HEK293 (cell line): Measurements from ENCODE around the gene UGCG.

Source experiments
- CTCF ChIA-PET: fragments of 350-600 bp; formaldehyde crosslinking; extraction: SDS; loops from one replicate; lab custom pipeline; 2021; ENCODE audit warnings: antibody characterized with exemption; lab: Yijun Ruan, JAX
- POLR2A ChIA-PET: fragments of 300-600 bp; formaldehyde crosslinking; extraction: SDS; loops from one replicate; lab custom pipeline; 2020; ENCODE audit warnings: antibody characterized with exemption, inconsistent platforms; lab: Yijun Ruan, JAX
- H3K27ac ChIP-seq: fragments of 200-500 bp; sonication (Bioruptor generic); 2 replicates; pipeline ENCODE4 v1.5.1; 2014; ENCODE audit warnings: low read depth, low read length, control low read depth, inconsistent platforms; ENCODE audit errors: extremely low read depth
- H3K36me3 ChIP-seq, 2 experiments: fragments of 200-500 bp in 1 of 2; sonication (Bioruptor generic) in 1 of 2; 1 replicate in 1 of 2; 2 replicates in 1 of 2; pipeline ENCODE4 v1.5.1; 2014 to 2017; ENCODE audit warnings: inconsistent platforms in 2 of 2, low read length in 2 of 2; ENCODE audit not compliant: control insufficient read depth in 2 of 2, insufficient read depth in 1 of 2
- H3K4me1 ChIP-seq: fragments of 200-500 bp; sonication (Bioruptor generic); 2 replicates; pipeline ENCODE4 v1.5.1; 2014; ENCODE audit warnings: mild to moderate bottlenecking, low read length, inconsistent platforms; ENCODE audit not compliant: control insufficient read depth, insufficient read depth
- H3K4me3 ChIP-seq: 2 replicates; pipeline ENCODE4 v1.5.1; 2011; ENCODE audit warnings: low read depth, mild to moderate bottlenecking, control low read depth, low read length, moderate library complexity
- H3K9me3 ChIP-seq: fragments of 200-500 bp; sonication (Bioruptor generic); 2 replicates; pipeline ENCODE4 v1.5.1; 2014; ENCODE audit warnings: low read depth, low read length, inconsistent platforms; ENCODE audit not compliant: control insufficient read depth, insufficient read depth
- HIC1 ChIP-seq: fragments of 450-650 bp; formaldehyde crosslinking; IDR thresholded peaks from 2 replicates; pipeline ENCODE4 v1.5.1; 2016; ENCODE audit warnings: missing biosample characterization, missing genetic modification characterization
- HOXA7 ChIP-seq: sonication (generic); formaldehyde crosslinking; IDR thresholded peaks from 2 replicates; pipeline ENCODE4 v1.8.1; 2022; ENCODE audit warnings: missing genetic modification reagents, borderline replicate concordance
- MEIS1 ChIP-seq: sonication (generic); formaldehyde crosslinking; IDR thresholded peaks from 2 replicates; pipeline ENCODE4 v1.8.1; 2022; ENCODE audit warnings: missing genetic modification reagents, mild to moderate bottlenecking, borderline replicate concordance
- YY2 ChIP-seq: fragments of 450-650 bp; formaldehyde crosslinking; IDR thresholded peaks from 2 replicates; pipeline ENCODE4 v1.5.1; 2016; ENCODE audit warnings: missing biosample characterization, missing genetic modification characterization
- ZNF155 ChIP-seq: fragments of 450-650 bp; formaldehyde crosslinking; IDR thresholded peaks from 2 replicates; pipeline ENCODE4 v1.5.1; 2016; ENCODE audit warnings: missing biosample characterization, missing genetic modification characterization
- ZNF335 ChIP-seq: fragments of 450-650 bp; formaldehyde crosslinking; conservative IDR thresholded peaks from 2 replicates; pipeline ENCODE4 v1.5.1; 2016; ENCODE audit warnings: missing biosample characterization, missing genetic modification characterization
- ZNF433 ChIP-seq: fragments of 450-650 bp; formaldehyde crosslinking; IDR thresholded peaks from 2 replicates; pipeline ENCODE4 v1.5.1; 2016; ENCODE audit warnings: missing biosample characterization, missing genetic modification characterization, low read depth
- ZNF449 ChIP-seq: fragments of 450-650 bp; formaldehyde crosslinking; IDR thresholded peaks from 2 replicates; pipeline ENCODE4 v1.5.1; 2017; ENCODE audit warnings: missing biosample characterization, mild to moderate bottlenecking, missing genetic modification characterization, moderate library complexity
- ZNF488 ChIP-seq: fragments of 450-650 bp; formaldehyde crosslinking; IDR thresholded peaks from 2 replicates; pipeline ENCODE4 v1.5.1; 2016; ENCODE audit warnings: missing biosample characterization, missing genetic modification characterization
- ZNF514 ChIP-seq: fragments of 450-650 bp; formaldehyde crosslinking; IDR thresholded peaks from 2 replicates; pipeline ENCODE4 v1.5.1; 2016; ENCODE audit warnings: missing biosample characterization, missing genetic modification characterization
- ZNF521 ChIP-seq: fragments of 450-650 bp; formaldehyde crosslinking; IDR thresholded peaks from 2 replicates; pipeline ENCODE4 v1.5.1; 2017; ENCODE audit warnings: missing biosample characterization, mild to moderate bottlenecking, missing genetic modification characterization
- ZNF544 ChIP-seq: fragments of 450-650 bp; formaldehyde crosslinking; IDR thresholded peaks from 2 replicates; pipeline ENCODE4 v1.5.0; 2017; ENCODE audit warnings: missing biosample characterization, missing genetic modification characterization
- ZNF548 ChIP-seq: fragments of 450-650 bp; formaldehyde crosslinking; IDR thresholded peaks from 2 replicates; pipeline ENCODE4 v1.5.1; 2016; ENCODE audit warnings: missing biosample characterization, missing genetic modification characterization
- ZNF555 ChIP-seq: fragments of 450-650 bp; formaldehyde crosslinking; conservative IDR thresholded peaks from 2 replicates; pipeline ENCODE4 v1.5.1; 2017; ENCODE audit warnings: missing biosample characterization, mild to moderate bottlenecking, missing genetic modification characterization, inconsistent platforms
- ZNF558 ChIP-seq: fragments of 450-650 bp; formaldehyde crosslinking; IDR thresholded peaks from 2 replicates; pipeline ENCODE4 v1.5.1; 2016; ENCODE audit warnings: missing biosample characterization, missing genetic modification characterization
- ZNF571 ChIP-seq: fragments of 450-650 bp; formaldehyde crosslinking; IDR thresholded peaks from 2 replicates; pipeline ENCODE4 v1.5.0; 2017; ENCODE audit warnings: missing biosample characterization, missing genetic modification characterization
- ZNF585B ChIP-seq: fragments of 450-650 bp; formaldehyde crosslinking; IDR thresholded peaks from 2 replicates; pipeline ENCODE4 v1.5.1; 2016; ENCODE audit warnings: missing biosample characterization, missing genetic modification characterization
- ZNF623 ChIP-seq: fragments of 450-650 bp; formaldehyde crosslinking; IDR thresholded peaks from 2 replicates; pipeline ENCODE4 v1.5.1; 2016; ENCODE audit warnings: missing biosample characterization, missing genetic modification characterization
- ZNF76 ChIP-seq: fragments of 450-650 bp; formaldehyde crosslinking; IDR thresholded peaks from 2 replicates; pipeline ENCODE4; 2016; ENCODE audit warnings: low read depth, missing biosample characterization, missing genetic modification characterization, borderline replicate concordance
- ZNF791 ChIP-seq: fragments of 450-650 bp; formaldehyde crosslinking; IDR thresholded peaks from 2 replicates; pipeline ENCODE4 v1.5.1; 2016; ENCODE audit warnings: missing biosample characterization, missing genetic modification characterization
- ZSCAN16 ChIP-seq: fragments of 450-650 bp; formaldehyde crosslinking; IDR thresholded peaks from 2 replicates; pipeline ENCODE4 v1.5.1; 2016; ENCODE audit warnings: missing biosample characterization, missing genetic modification characterization

UGCG gene

GRCh38 chr9:111962021-111962420 is 65.4 kb downstream of the UGCG start:
- no peak for TF ChIP-seq ZNF514 (tag by site-specific recombination)
- TF ChIP-seq HIC1 (tag by site-specific recombination) = no peak
- TF ChIP-seq MEIS1 (CRISPR knock-in tag) = no peak
- no peak for TF ChIP-seq ZNF555
- no peak for TF ChIP-seq ZNF548 (tag by site-specific recombination)
- TF ChIP-seq ZNF488 (tag by site-specific recombination) = no peak
- no peak for TF ChIP-seq ZNF433 (tag by site-specific recombination)
- TF ChIP-seq ZNF623 (tag by site-specific recombination) = no peak
- TF ChIP-seq ZNF791 = no peak
- no peak for TF ChIP-seq ZNF544
- TF ChIP-seq ZNF335 (tag by site-specific recombination) = no peak
- no peak for TF ChIP-seq ZNF521 (tag by site-specific recombination)
- no peak for TF ChIP-seq ZSCAN16
- ChIA-PET CTCF (interaction anchor here (0.6 to 1.3 kb wide), 3 partner anchors 11 to 112 kb away, joined by 3 to 7 read pairs (median 4); no protein-coding TSS in a partner anchor), POLR2A (interaction anchor here (0.7 to 1.4 kb wide), 7 partner anchors 9 to 113 kb away, joined by 3 to 21 read pairs (median 4); partner anchors contain the start of gene UGCG)
- Histone ChIP-seq H3K4me3 (no peak overlapping the region), H3K9me3 (no peaks in the 10 kb centered on the region), H3K27ac (peak overlapping the region; percentile 64), H3K4me1 (peaks cover 19% of the 10 kb centered on the region), H3K36me3 (no peaks in the 10 kb centered on the region)

GRCh38 chr9:111963995-111964394 is 67.4 kb downstream of the UGCG start:
- CTCF ChIA-PET = interaction anchor here (0.6 to 1.6 kb wide), 3 partner anchors 27 to 111 kb away, joined by 3 to 8 read pairs (median 4); no protein-coding TSS in a partner anchor
- H3K36me3 ChIP-seq = no peaks in the 10 kb centered on the region
- H3K4me3 ChIP-seq = no peak overlapping the region
- H3K9me3 ChIP-seq = no peaks in the 10 kb centered on the region
- POLR2A ChIA-PET = no interaction called here
- H3K27ac ChIP-seq = no peak overlapping the region
- TF ChIP-seq ZNF449 (tag by site-specific recombination) (no peak), ZNF571 (tag by site-specific recombination) (no peak), YY2 (tag by site-specific recombination) (no peak), HOXA7 (no peak), ZNF558 (no peak), ZNF555 (no peak), ZNF155 (no peak), ZNF76 (tag by site-specific recombination) (no peak), ZNF585B (tag by site-specific recombination) (no peak)
- peaks cover 19% of the 10 kb centered on the region for H3K4me1 ChIP-seq
